Ovary (tissue), 9 donors: ENCODE data around the gene DCHS2. TPM values are rescaled to one million over a fixed set of nuclear protein-coding genes. Genes with fewer than 3 reads are reported as not detected.

Source experiments
- DNase-seq, 5 donors: peaks; one replicate each; pipeline ENCODE4 v3.0.0-alpha.2; 2019 to 2020
- H3K27ac ChIP-seq, 2 donors: fragments of 200-600 bp; one replicate each; pipeline versions ENCODE4 v1.5.1 to v1.8.0; 2019 to 2022
- H3K27me3 ChIP-seq: fragments of 200-600 bp; one replicate; pipeline ENCODE4 v1.8.0; 2022
- H3K36me3 ChIP-seq: fragments of 200-600 bp; sonication (generic); one replicate; pipeline ENCODE4 v1.5.1; 2019
- H3K4me1 ChIP-seq: one replicate; pipeline ENCODE4 v1.8.1; 2013; ENCODE audit warnings: mild to moderate bottlenecking, moderate library complexity; ENCODE audit not compliant: insufficient read depth
- H3K4me3 ChIP-seq: fragments of 200-600 bp; sonication (generic); one replicate; pipeline ENCODE4 v1.5.1; 2017
- H3K9me3 ChIP-seq, 2 donors: fragments of 200-600 bp in 1 of 2; sonication (generic) in 1 of 2; one replicate each; pipeline versions ENCODE4 v1.5.1 to v1.8.1; 2013 to 2019; ENCODE audit warnings: mild to moderate bottlenecking in 1 of 2, moderate library complexity in 1 of 2
- EP300 ChIP-seq: sonication (generic); formaldehyde crosslinking; IDR thresholded peaks from one replicate; pipeline ENCODE4 v1.6.1; 2017; ENCODE audit warnings: antibody characterized with exemption
- POLR2A ChIP-seq: fragments of 450-650 bp; IDR thresholded peaks from one replicate; pipeline ENCODE4 v1.6.1; 2017; ENCODE audit warnings: antibody characterized with exemption, mild to moderate bottlenecking, moderate library complexity
- WGBS, 3 donors: extraction: QIAGEN DNeasy Blood & Tissue Kit in 1 of 3; methylation state at CpG; one replicate each; pipeline versions ENCODE4 v1.1.5 to v1.1.7; 2013 to 2017; 5-methylcytosine and 5-hydroxymethylcytosine counted together
- intact Hi-C, 4 donors: fragments of 100-400 bp; cut with DNase I; formaldehyde crosslinking; loops; one replicate each; pipeline versions ENCODE4 v1.11.0 to v1.15.1; 2022 to 2023
- polyA plus RNA-seq, 2 donors: library from polyadenylated mRNA; stranded (reverse); fragments of 200-250 nt in 1 of 2; fragments of 350-450 nt in 1 of 2; fragmentation: Illumina TruSeq in 1 of 2; extraction: RNeasy Lipid Tissue Mini Kit (QIAGEN cat#74804) in 1 of 2; gene quantifications; one replicate each; pipeline ENCODE4 v1.2.3, GENCODE V29; 2013 to 2014
- total RNA-seq, 7 donors: library from RNA; depleted of rRNA in 2 of 7; stranded (reverse); fragments of >200 nt in 2 of 7; fragmentation: NEBNext Ultra II Directional in 3 of 7; extraction: Animal tissue kit (Norgen Biotek cat#: 25700) in 3 of 7; gene quantifications; one replicate each; pipeline versions ENCODE4 v1.1.0 to v1.2.4, GENCODE V29; 2016 to 2023
- TF ChIP-seq, protein P1 (sequence below), 3 donors: fragments of 450-650 bp in 2 of 3; fragments of 200-600 bp in 1 of 3; IDR thresholded peaks; one replicate each; pipeline versions ENCODE4 v1.5.1 to v1.8.0; 2016 to 2022; ENCODE audit warnings: antibody characterized with exemption in 3 of 3, mild to moderate bottlenecking in 1 of 3
- donor health status: DM: no; HTN: no; CAD: no; lungs with moderate emphysema.
- donor health status: DM: no; HTN: no; CAD: no.
- donor health status: Bipolar disorder and iron deficiency.
- donor health status: DM: yes; HTN: yes; CAD: no.
- donor health status: DM: no; HTN: no; CAD: no.
- donor health status: DM: yes; HTN: yes; CAD: no.

The DCHS2 gene
- total and polyA plus RNA-seq, 9 donors: 0.68 to 8.7 (median 2.6) TPM

GRCh38 chr4:154465085-154465484, 26.5 kb downstream of the DCHS2 start:
- intact Hi-C loops: no loop called here
- TF ChIP-seq POLR2A (no peak), EP300 (no peak)
- TF ChIP-seq, protein P1, sequence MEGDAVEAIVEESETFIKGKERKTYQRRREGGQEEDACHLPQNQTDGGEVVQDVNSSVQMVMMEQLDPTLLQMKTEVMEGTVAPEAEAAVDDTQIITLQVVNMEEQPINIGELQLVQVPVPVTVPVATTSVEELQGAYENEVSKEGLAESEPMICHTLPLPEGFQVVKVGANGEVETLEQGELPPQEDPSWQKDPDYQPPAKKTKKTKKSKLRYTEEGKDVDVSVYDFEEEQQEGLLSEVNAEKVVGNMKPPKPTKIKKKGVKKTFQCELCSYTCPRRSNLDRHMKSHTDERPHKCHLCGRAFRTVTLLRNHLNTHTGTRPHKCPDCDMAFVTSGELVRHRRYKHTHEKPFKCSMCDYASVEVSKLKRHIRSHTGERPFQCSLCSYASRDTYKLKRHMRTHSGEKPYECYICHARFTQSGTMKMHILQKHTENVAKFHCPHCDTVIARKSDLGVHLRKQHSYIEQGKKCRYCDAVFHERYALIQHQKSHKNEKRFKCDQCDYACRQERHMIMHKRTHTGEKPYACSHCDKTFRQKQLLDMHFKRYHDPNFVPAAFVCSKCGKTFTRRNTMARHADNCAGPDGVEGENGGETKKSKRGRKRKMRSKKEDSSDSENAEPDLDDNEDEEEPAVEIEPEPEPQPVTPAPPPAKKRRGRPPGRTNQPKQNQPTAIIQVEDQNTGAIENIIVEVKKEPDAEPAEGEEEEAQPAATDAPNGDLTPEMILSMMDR (IDR thresholded peaks at IDR 0.05): no peak
- no peak for DNase-seq
- Histone ChIP-seq H3K27ac (no peak overlapping the region), H3K4me1 (no peaks in the 10 kb centered on the region), H3K36me3 (no peaks in the 10 kb centered on the region), H3K9me3 (no peaks in the 10 kb centered on the region), H3K27me3 (no peaks in the 10 kb centered on the region), H3K4me3 (no peak overlapping the region)
- WGBS, 3 donors: 84 to 96% (median 86%) methylated on average over 6 of the region's 6 CpGs

- TF ChIP-seq EP300 (no peak), POLR2A (no peak)
- TF ChIP-seq, protein P1 (IDR thresholded peaks at IDR 0.05): no peak
- no peak for DNase-seq
- H3K36me3 ChIP-seq: no peaks in the 10 kb centered on the region
- no peak overlapping the region for H3K4me3 ChIP-seq
- H3K27ac ChIP-seq: no peak overlapping the region
- H3K9me3 ChIP-seq: no peaks in the 10 kb centered on the region
- 48 to 74% (median 72%) methylated on average over 1 of the region's 1 CpG for WGBS, 3 donors
- H3K27me3 ChIP-seq: no peaks in the 10 kb centered on the region
- no peaks in the 10 kb centered on the region for H3K4me1 ChIP-seq
- intact Hi-C loops: no loop called here
These were observed 26.9 kb downstream of the DCHS2 start for GRCh38 chr4:154464654-154465053.

- Histone ChIP-seq H3K27me3 (no peaks in the 10 kb centered on the region), H3K36me3 (no peaks in the 10 kb centered on the region), H3K4me1 (no peaks in the 10 kb centered on the region), H3K4me3 (no peak overlapping the region), H3K27ac (no peak overlapping the region), H3K9me3 (no peaks in the 10 kb centered on the region)
- TF ChIP-seq EP300 (no peak), POLR2A (no peak)
- TF ChIP-seq, protein P1 (IDR thresholded peaks at IDR 0.05): no peak
- no peak for DNase-seq
- intact Hi-C loops: no loop called here
- WGBS, 3 donors: 94 to 97% (median 95%) methylated on average over 3 of the region's 3 CpGs
These were observed 29.4 kb downstream of the DCHS2 start for GRCh38 chr4:154462081-154462810.

- Histone ChIP-seq H3K36me3 (no peaks in the 10 kb centered on the region), H3K4me3 (no peak overlapping the region), H3K4me1 (no peaks in the 10 kb centered on the region), H3K9me3 (no peaks in the 10 kb centered on the region), H3K27ac (no peak overlapping the region), H3K27me3 (no peaks in the 10 kb centered on the region)
- intact Hi-C loops: no loop called here
- TF ChIP-seq, protein P1 (IDR thresholded peaks at IDR 0.05): no peak
- no peak for TF ChIP-seq POLR2A
- TF ChIP-seq EP300: no peak
- WGBS, 3 donors: 73 to 81% (median 78%) methylated on average over 6 of the region's 6 CpGs
- DNase-seq: no peak
These were observed 34.1 kb downstream of the DCHS2 start for GRCh38 chr4:154457471-154457870.
